Esophagus squamous epithelium (tissue), 5 donors: Measurements from ENCODE around the gene TBC1D12. TPM values are rescaled to one million over a fixed set of nuclear protein-coding genes. Genes with fewer than 3 reads are reported as not detected.

Source experiments
- DNase-seq: peaks from one replicate; lab custom pipeline; 2025; lab: John Stamatoyannopoulos, UW
- H3K27ac ChIP-seq, 4 donors: fragments of 200-600 bp; sonication (generic); one replicate each; pipeline ENCODE4 v1.5.1; 2016 to 2019; ENCODE audit warnings: mild to moderate bottlenecking in 1 of 4
- H3K27me3 ChIP-seq, 4 donors: fragments of 200-600 bp; sonication (generic); 1 replicate in 3 of 4; 2 replicates in 1 of 4; pipeline versions ENCODE4 v1.5.1 to v1.6.0; 2017 to 2021; ENCODE audit warnings: antibody characterized with exemption in 1 of 4
- H3K36me3 ChIP-seq, 3 donors: fragments of 200-600 bp; sonication (generic); one replicate each; pipeline ENCODE4 v1.5.1; 2016 to 2019
- H3K4me1 ChIP-seq, 3 donors: fragments of 200-600 bp; sonication (generic); one replicate each; pipeline ENCODE4 v1.5.1; 2017 to 2019
- H3K4me3 ChIP-seq, 4 donors: fragments of 200-600 bp; sonication (generic); 1 replicate in 3 of 4; 2 replicates in 1 of 4; pipeline ENCODE4 v1.5.1; 2016 to 2019; ENCODE audit warnings: mild to moderate bottlenecking in 2 of 4, moderate library complexity in 1 of 4
- H3K9me3 ChIP-seq, 3 donors: fragments of 200-600 bp; sonication (generic); one replicate each; pipeline ENCODE4 v1.5.1; 2016 to 2019
- POLR2A ChIP-seq, 4 donors: fragments of 450-650 bp; IDR thresholded peaks; one replicate each; pipeline ENCODE4 v1.6.1; 2017; ENCODE audit warnings: antibody characterized with exemption in 4 of 4, mild to moderate bottlenecking in 4 of 4, moderate library complexity in 3 of 4
- WGBS, 2 donors: methylation state at CpG; one replicate each; pipeline ENCODE4 v1.1.5; 2018; 5-methylcytosine and 5-hydroxymethylcytosine counted together
- intact Hi-C: fragments of 100-400 bp; cut with DNase I; formaldehyde crosslinking; loops from one replicate; pipeline ENCODE4 v1.15.0; 2022
- total RNA-seq, 4 donors: library from RNA; depleted of rRNA; stranded (reverse); fragments of >200 nt; gene quantifications; one replicate each; pipeline ENCODE4 v1.1.0, GENCODE V29; 2016
- TF ChIP-seq, protein P1 (sequence below), 6 experiments: fragments of 450-650 bp in 4 of 6; fragments of 200-600 bp in 2 of 6; sonication (generic) in 2 of 6; IDR thresholded peaks; one replicate each; pipeline ENCODE4 v1.5.1; 2016 to 2019; ENCODE audit warnings: antibody characterized with exemption in 6 of 6, mild to moderate bottlenecking in 4 of 6, moderate library complexity in 4 of 6
- donor health status: DM: yes; HTN: yes; CAD: no.

Gene TBC1D12
- 10 to 100 TPM in 1 of 4 donors, 1 to 10 TPM in 3; 5.2 to 13.5 (median 7.0) TPM for total RNA-seq

DNA sequence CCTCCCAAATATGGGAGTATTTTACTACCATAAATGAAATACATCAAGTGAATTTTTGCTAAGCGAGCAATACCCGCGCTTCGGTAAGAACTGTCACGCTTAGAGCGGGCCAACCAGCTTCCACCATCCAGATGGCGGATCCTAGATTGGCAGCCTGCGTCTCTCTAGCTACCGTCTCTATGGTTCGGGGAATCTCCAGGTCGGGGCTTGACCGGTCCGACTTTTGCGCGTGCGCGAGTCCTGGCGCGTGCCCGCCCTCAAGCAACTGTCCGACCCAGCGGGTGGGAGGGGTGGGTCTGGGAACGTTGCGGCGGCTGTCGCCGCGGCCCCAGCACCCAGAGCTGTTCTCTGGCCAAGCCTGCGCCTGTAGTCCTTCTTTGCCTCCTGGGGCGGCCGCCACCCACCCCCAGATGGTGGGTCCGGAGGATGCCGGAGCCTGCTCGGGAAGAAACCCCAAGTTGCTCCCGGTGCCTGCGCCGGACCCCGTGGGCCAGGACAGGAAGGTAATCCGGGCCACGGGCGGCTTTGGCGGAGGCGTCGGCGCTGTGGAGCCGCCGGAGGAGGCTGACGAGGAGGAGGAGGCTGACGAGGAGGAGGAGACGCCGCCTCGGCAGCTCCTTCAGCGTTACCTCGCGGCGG, at the start of gene TBC1D12:
TSS of gene TBC1D12 (plus strand) at position 338 of the 639 bp plus-strand sequence. CDS start at position 411, 73 bp downstream.
- TF ChIP-seq, protein P1, sequence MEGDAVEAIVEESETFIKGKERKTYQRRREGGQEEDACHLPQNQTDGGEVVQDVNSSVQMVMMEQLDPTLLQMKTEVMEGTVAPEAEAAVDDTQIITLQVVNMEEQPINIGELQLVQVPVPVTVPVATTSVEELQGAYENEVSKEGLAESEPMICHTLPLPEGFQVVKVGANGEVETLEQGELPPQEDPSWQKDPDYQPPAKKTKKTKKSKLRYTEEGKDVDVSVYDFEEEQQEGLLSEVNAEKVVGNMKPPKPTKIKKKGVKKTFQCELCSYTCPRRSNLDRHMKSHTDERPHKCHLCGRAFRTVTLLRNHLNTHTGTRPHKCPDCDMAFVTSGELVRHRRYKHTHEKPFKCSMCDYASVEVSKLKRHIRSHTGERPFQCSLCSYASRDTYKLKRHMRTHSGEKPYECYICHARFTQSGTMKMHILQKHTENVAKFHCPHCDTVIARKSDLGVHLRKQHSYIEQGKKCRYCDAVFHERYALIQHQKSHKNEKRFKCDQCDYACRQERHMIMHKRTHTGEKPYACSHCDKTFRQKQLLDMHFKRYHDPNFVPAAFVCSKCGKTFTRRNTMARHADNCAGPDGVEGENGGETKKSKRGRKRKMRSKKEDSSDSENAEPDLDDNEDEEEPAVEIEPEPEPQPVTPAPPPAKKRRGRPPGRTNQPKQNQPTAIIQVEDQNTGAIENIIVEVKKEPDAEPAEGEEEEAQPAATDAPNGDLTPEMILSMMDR (IDR thresholded peaks at IDR 0.05), result no peak
- TF ChIP-seq POLR2A (IDR thresholded peaks at IDR 0.05), result peak in 1 of 4 donors; percentile 71
- H3K27me3 ChIP-seq, result no peaks in the 10 kb centered on the region
- peaks cover 7 to 23% (median 16%) of the 10 kb centered on the region in 3 donors for H3K4me1 ChIP-seq
- 1 to 17% methylated on average over 1 to 9 of the region's 56 CpGs for WGBS, 2 donors
- H3K9me3 ChIP-seq, result no peaks in the 10 kb centered on the region
- intact Hi-C loops, result no loop called here
- H3K27ac ChIP-seq, result peak within 1 kb of the TSS; percentile 90 to 97 (median 94)
- H3K4me3 ChIP-seq, result peak within 1 kb of the TSS; percentile 83 to 97 (median 92)
- H3K36me3 ChIP-seq, result no peaks in the 10 kb centered on the region
- peak; percentile 55 for DNase-seq

DNA sequence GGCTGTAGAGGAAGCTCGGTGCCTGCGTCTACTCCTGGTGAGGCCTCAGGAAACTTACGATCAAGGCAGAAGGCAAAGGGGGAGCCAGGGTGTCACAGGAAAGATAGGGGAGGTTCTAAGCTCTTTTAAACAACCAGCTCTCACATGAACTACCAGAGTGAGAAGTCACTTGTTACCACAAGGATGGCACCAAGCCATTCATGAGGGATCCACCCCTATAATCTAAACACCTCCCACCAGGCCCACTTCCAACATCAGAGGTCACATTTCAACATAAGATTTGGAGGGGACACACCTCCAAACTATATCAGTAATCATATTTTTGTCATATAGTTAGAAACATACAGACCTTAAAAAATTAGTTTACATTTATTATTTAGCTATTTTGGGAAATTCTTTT, 49.0 kb upstream of the TBC1D12 start:
- Histone ChIP-seq H3K27me3 (no peaks in the 10 kb centered on the region), H3K36me3 (peaks cover 7 to 98% (median 8%) of the 10 kb centered on the region in 3 donors), H3K4me3 (no peak overlapping the region), H3K27ac (no peak overlapping the region), H3K4me1 (no peaks in the 10 kb centered on the region), H3K9me3 (no peaks in the 10 kb centered on the region)
- 79 to 95% methylated on average over 3 of the region's 3 CpGs for WGBS, 2 donors
- no peak for DNase-seq
- TF ChIP-seq POLR2A (IDR thresholded peaks at IDR 0.05), result no peak
- TF ChIP-seq, protein P1 (IDR thresholded peaks at IDR 0.05), result no peak
- intact Hi-C loops, result no loop called here

DNA sequence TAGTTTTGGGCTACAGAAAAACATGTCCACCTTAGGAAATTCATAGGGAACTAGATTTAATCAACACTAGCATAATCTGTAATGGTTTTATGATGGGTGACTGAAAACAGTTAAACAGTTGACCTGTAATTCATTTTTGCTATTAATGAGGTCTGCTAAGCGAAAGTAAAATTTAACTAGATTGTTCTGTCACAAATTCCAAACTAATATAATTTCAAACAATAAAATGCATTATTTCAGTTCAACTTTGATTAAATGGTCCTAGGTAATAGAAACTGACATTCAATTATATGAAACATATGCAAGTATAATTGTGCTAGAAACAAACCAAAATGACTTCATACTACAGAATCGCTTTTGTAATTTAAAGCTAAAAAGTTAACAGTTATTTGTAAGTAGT, 46.5 kb upstream of the TBC1D12 start:
- no peak for DNase-seq
- TF ChIP-seq POLR2A (IDR thresholded peaks at IDR 0.05), result no peak
- TF ChIP-seq, protein P1 (IDR thresholded peaks at IDR 0.05), result no peak
- Histone ChIP-seq H3K4me3 (no peak overlapping the region), H3K36me3 (peaks cover 7 to 98% (median 8%) of the 10 kb centered on the region in 3 donors), H3K27me3 (no peaks in the 10 kb centered on the region), H3K9me3 (no peaks in the 10 kb centered on the region), H3K27ac (no peak overlapping the region), H3K4me1 (peaks cover 0 to 5% (median 3%) of the 10 kb centered on the region in 3 donors)
- 94 to 98% methylated on average over 2 of the region's 2 CpGs for WGBS, 2 donors
- intact Hi-C loops, result no loop called here

DNA sequence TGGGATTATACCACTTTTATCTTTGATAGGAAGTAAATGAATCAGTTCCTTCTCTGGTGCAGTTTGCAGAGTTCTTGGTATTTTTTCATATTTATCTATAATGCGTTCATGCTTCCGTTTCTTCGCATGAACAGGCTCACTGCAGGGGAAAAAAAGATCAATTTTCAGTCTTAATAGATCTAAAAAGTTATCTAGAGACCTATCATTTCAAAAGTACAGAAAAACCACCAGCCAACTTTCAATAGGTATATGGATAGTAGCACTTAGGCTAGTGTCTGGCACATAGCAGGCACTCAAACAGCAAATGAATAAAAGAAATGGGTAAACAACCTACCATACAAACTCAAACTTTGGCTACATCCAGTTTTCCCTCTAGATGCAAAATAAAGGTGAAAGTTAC, 45.1 kb upstream of the TBC1D12 start:
- H3K27ac ChIP-seq, result no peak overlapping the region
- no peaks in the 10 kb centered on the region for H3K9me3 ChIP-seq
- no peak overlapping the region for H3K4me3 ChIP-seq
- no peaks in the 10 kb centered on the region for H3K27me3 ChIP-seq
- peaks cover 3 to 19% (median 14%) of the 10 kb centered on the region in 3 donors for H3K4me1 ChIP-seq
- no peak for DNase-seq
- TF ChIP-seq, protein P1 (IDR thresholded peaks at IDR 0.05), result no peak
- TF ChIP-seq POLR2A (IDR thresholded peaks at IDR 0.05), result no peak
- intact Hi-C loops, result no loop called here
- 81 to 92% methylated on average over 3 of the region's 3 CpGs for WGBS, 2 donors
- peaks cover 3 to 85% (median 7%) of the 10 kb centered on the region in 3 donors for H3K36me3 ChIP-seq

DNA sequence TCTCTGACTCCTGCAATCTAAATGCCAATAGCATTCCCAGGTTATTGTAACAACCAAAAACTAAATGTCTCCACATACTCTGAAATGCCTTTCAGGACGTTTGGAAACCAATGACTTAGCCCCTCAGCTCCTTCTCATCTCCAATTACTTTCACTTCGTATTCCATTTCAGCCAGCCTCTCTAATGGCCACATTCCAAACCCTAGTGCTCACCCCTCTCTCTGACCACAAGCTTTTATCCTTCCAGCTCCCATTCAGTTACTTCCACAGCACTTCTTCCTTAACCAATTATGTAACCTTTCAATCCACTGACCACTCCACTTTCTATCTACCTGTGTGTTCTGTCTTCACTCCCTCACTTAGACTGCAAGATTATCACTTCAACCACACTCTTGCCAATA, 43.9 kb upstream of the TBC1D12 start:
- 50 to 69% methylated on average over 2 of the region's 2 CpGs for WGBS, 2 donors
- intact Hi-C loops, result no loop called here
- DNase-seq, result no peak
- Histone ChIP-seq H3K27ac (no peak overlapping the region), H3K4me3 (no peak overlapping the region), H3K36me3 (peaks cover 0 to 72% (median 7%) of the 10 kb centered on the region in 3 donors), H3K27me3 (no peaks in the 10 kb centered on the region), H3K9me3 (no peaks in the 10 kb centered on the region), H3K4me1 (peaks cover 3 to 25% (median 18%) of the 10 kb centered on the region in 3 donors)
- TF ChIP-seq, protein P1 (IDR thresholded peaks at IDR 0.05), result no peak
- TF ChIP-seq POLR2A (IDR thresholded peaks at IDR 0.05), result no peak
